Skeletal muscle satellite cell (primary cell): ENCODE results near the gene CADPS.

ENCODE experiments used
- H3K27me3 ChIP-seq: 2 replicates; pipeline ENCODE4 v1.7.0; 2013; ENCODE audit warnings: low read length; ENCODE audit not compliant: control insufficient read depth, insufficient read depth
- H3K36me3 ChIP-seq: 2 replicates; pipeline ENCODE4 v1.7.0; 2013; ENCODE audit warnings: mild to moderate bottlenecking, control low read depth, low read length; ENCODE audit not compliant: insufficient read depth
- H3K4me1 ChIP-seq: 2 replicates; pipeline ENCODE4 v1.7.0; 2013; ENCODE audit warnings: low read length; ENCODE audit not compliant: control insufficient read depth, insufficient read depth
- H3K4me2 ChIP-seq: 2 replicates; pipeline ENCODE4 v1.7.0; 2013; ENCODE audit warnings: mild to moderate bottlenecking, low read length
- H3K4me3 ChIP-seq: 2 replicates; pipeline ENCODE4 v1.7.0; 2013; ENCODE audit warnings: low read length
- H3K9ac ChIP-seq: 2 replicates; pipeline ENCODE4 v1.7.0; 2013; ENCODE audit warnings: mild to moderate bottlenecking, low read depth, low read length, moderate library complexity
- H3K9me3 ChIP-seq: replicated peaks from 2 replicates; pipeline ENCODE4 v1.7.0; 2013; ENCODE audit warnings: mild to moderate bottlenecking, control low read depth, low read length

The CADPS gene

GRCh38 chr3:62805580-62806277 is 69.5 kb downstream of the CADPS start:
- H3K4me2 ChIP-seq, result no peak overlapping the region
- no peaks in the 10 kb centered on the region for H3K27me3 ChIP-seq
- no peaks in the 10 kb centered on the region for H3K36me3 ChIP-seq
- H3K9me3 ChIP-seq, result no peaks in the 10 kb centered on the region
- H3K4me3 ChIP-seq, result no peak overlapping the region
- H3K9ac ChIP-seq, result no peak overlapping the region
- no peaks in the 10 kb centered on the region for H3K4me1 ChIP-seq

- no peak overlapping the region for H3K4me2 ChIP-seq
- no peak overlapping the region for H3K9ac ChIP-seq
- H3K36me3 ChIP-seq, result no peaks in the 10 kb centered on the region
- no peaks in the 10 kb centered on the region for H3K4me1 ChIP-seq
- no peak overlapping the region for H3K4me3 ChIP-seq
- H3K9me3 ChIP-seq, result no peaks in the 10 kb centered on the region
- H3K27me3 ChIP-seq, result no peaks in the 10 kb centered on the region
Observed at GRCh38 chr3:62805106-62805505, 70.1 kb downstream of the CADPS start.

- Histone ChIP-seq H3K4me3 (no peak overlapping the region), H3K27me3 (no peaks in the 10 kb centered on the region), H3K9ac (no peak overlapping the region), H3K36me3 (no peaks in the 10 kb centered on the region), H3K9me3 (no peaks in the 10 kb centered on the region), H3K4me2 (no peak overlapping the region), H3K4me1 (no peaks in the 10 kb centered on the region)
Observed at GRCh38 chr3:62803276-62803675, 71.9 kb downstream of the CADPS start.

- Histone ChIP-seq H3K4me3 (no peak overlapping the region), H3K27me3 (no peaks in the 10 kb centered on the region), H3K4me2 (no peak overlapping the region), H3K9me3 (no peaks in the 10 kb centered on the region), H3K4me1 (no peaks in the 10 kb centered on the region), H3K9ac (no peak overlapping the region), H3K36me3 (no peaks in the 10 kb centered on the region)
Observed at GRCh38 chr3:62798000-62798399, 77.2 kb downstream of the CADPS start.

GRCh38 chr3:62797132-62797531 is 78.1 kb downstream of the CADPS start:
- no peak overlapping the region for H3K9ac ChIP-seq
- no peak overlapping the region for H3K4me3 ChIP-seq
- H3K9me3 ChIP-seq, result no peaks in the 10 kb centered on the region
- H3K4me1 ChIP-seq, result no peaks in the 10 kb centered on the region
- H3K4me2 ChIP-seq, result no peak overlapping the region
- no peaks in the 10 kb centered on the region for H3K27me3 ChIP-seq
- H3K36me3 ChIP-seq, result no peaks in the 10 kb centered on the region

GRCh38 chr3:62795978-62796657 is 79.1 kb downstream of the CADPS start:
- no peaks in the 10 kb centered on the region for H3K9me3 ChIP-seq
- no peak overlapping the region for H3K4me2 ChIP-seq
- no peaks in the 10 kb centered on the region for H3K36me3 ChIP-seq
- H3K4me1 ChIP-seq, result no peaks in the 10 kb centered on the region
- H3K9ac ChIP-seq, result no peak overlapping the region
- no peaks in the 10 kb centered on the region for H3K27me3 ChIP-seq
- no peak overlapping the region for H3K4me3 ChIP-seq

GRCh38 chr3:62793946-62794345 is 81.3 kb downstream of the CADPS start:
- Histone ChIP-seq H3K4me2 (no peak overlapping the region), H3K4me1 (no peaks in the 10 kb centered on the region), H3K9me3 (no peaks in the 10 kb centered on the region), H3K4me3 (no peak overlapping the region), H3K9ac (no peak overlapping the region), H3K36me3 (no peaks in the 10 kb centered on the region), H3K27me3 (no peaks in the 10 kb centered on the region)

- no peaks in the 10 kb centered on the region for H3K27me3 ChIP-seq
- H3K4me1 ChIP-seq, result no peaks in the 10 kb centered on the region
Observed at GRCh38 chr3:62785384-62785783, 89.8 kb downstream of the CADPS start.

GRCh38 chr3:62781121-62781520 is 94.1 kb downstream of the CADPS start:
- Histone ChIP-seq H3K9me3 (no peaks in the 10 kb centered on the region), H3K4me3 (no peak overlapping the region), H3K4me2 (no peak overlapping the region), H3K4me1 (no peaks in the 10 kb centered on the region), H3K9ac (no peak overlapping the region), H3K27me3 (no peaks in the 10 kb centered on the region), H3K36me3 (no peaks in the 10 kb centered on the region)

More at GRCh38 chr3:62785384-62785783, 89.8 kb downstream of the CADPS start:
- Histone ChIP-seq H3K9me3 (no peaks in the 10 kb centered on the region), H3K36me3 (no peaks in the 10 kb centered on the region), H3K4me2 (no peak overlapping the region), H3K9ac (no peak overlapping the region), H3K4me3 (no peak overlapping the region)

GRCh38 chr3:62777674-62778073 is 97.5 kb downstream of the CADPS start:
- Histone ChIP-seq H3K27me3 (no peaks in the 10 kb centered on the region), H3K9me3 (no peaks in the 10 kb centered on the region), H3K4me1 (no peaks in the 10 kb centered on the region), H3K4me2 (no peak overlapping the region), H3K36me3 (no peaks in the 10 kb centered on the region), H3K9ac (no peak overlapping the region), H3K4me3 (no peak overlapping the region)

- no peaks in the 10 kb centered on the region for H3K27me3 ChIP-seq
- H3K4me3 ChIP-seq, result no peak overlapping the region
- H3K9me3 ChIP-seq, result no peaks in the 10 kb centered on the region
- H3K9ac ChIP-seq, result no peak overlapping the region
- no peaks in the 10 kb centered on the region for H3K4me1 ChIP-seq
- no peaks in the 10 kb centered on the region for H3K36me3 ChIP-seq
- no peak overlapping the region for H3K4me2 ChIP-seq
Observed at GRCh38 chr3:62777130-62777529, 98.1 kb downstream of the CADPS start.

GRCh38 chr3:62774221-62774620 is 101.0 kb downstream of the CADPS start:
- H3K4me3 ChIP-seq, result no peak overlapping the region
- no peak overlapping the region for H3K4me2 ChIP-seq
- no peaks in the 10 kb centered on the region for H3K9me3 ChIP-seq
- H3K4me1 ChIP-seq, result no peaks in the 10 kb centered on the region
- H3K27me3 ChIP-seq, result no peaks in the 10 kb centered on the region
- no peaks in the 10 kb centered on the region for H3K36me3 ChIP-seq
- no peak overlapping the region for H3K9ac ChIP-seq
